HepG2 (cell line): Measurements from ENCODE around the gene PSMB10.

ENCODE experiments used
- HCFC1 ChIP-seq: fragments of 150-350 bp; IDR thresholded peaks from 2 replicates; pipeline ENCODE4 v1.6.1; 2014; ENCODE audit warnings: low read depth, low read length
- NR1H2 ChIP-seq: sonication (generic); formaldehyde crosslinking; IDR thresholded peaks from 2 replicates; pipeline ENCODE4 v1.8.1; 2022; ENCODE audit warnings: low read depth, missing genetic modification reagents, borderline replicate concordance
- POLR2G ChIP-seq: fragments of 200-400 bp; formaldehyde crosslinking; IDR thresholded peaks from 2 replicates; pipeline ENCODE4 v1.6.1; 2018; ENCODE audit warnings: mild to moderate bottlenecking, low read depth, low read length, moderate library complexity
- SIN3A ChIP-seq: IDR thresholded peaks from 2 replicates; pipeline ENCODE4 v1.6.1; 2011; ENCODE audit warnings: low read depth, mild to moderate bottlenecking, control low read depth, low read length, borderline replicate concordance
- YEATS4 ChIP-seq: sonication (generic); formaldehyde crosslinking; IDR thresholded peaks from 2 replicates; pipeline ENCODE4 v1.4.0; 2020; ENCODE audit warnings: missing genetic modification reagents, borderline replicate concordance
- ZBTB21 ChIP-seq: sonication (generic); formaldehyde crosslinking; IDR thresholded peaks from 2 replicates; pipeline ENCODE4 v1.4.0; 2020; ENCODE audit warnings: missing genetic modification reagents
- ZBTB49 ChIP-seq: sonication (generic); formaldehyde crosslinking; IDR thresholded peaks from 2 replicates; pipeline ENCODE4 v1.4.0; 2020; ENCODE audit warnings: missing genetic modification reagents, borderline replicate concordance
- TF ChIP-seq, protein P1 (sequence below): sonication (generic); formaldehyde crosslinking; IDR thresholded peaks from 2 replicates; pipeline ENCODE4 v1.5.0; 2020; ENCODE audit warnings: missing genetic modification reagents

GRCh38 chr16:67975321-67976105 is 38.9 kb upstream of the PSMB10 start:
- TF ChIP-seq SIN3A, result no peak
- no peak for TF ChIP-seq ZBTB49 (CRISPR knock-in tag)
- TF ChIP-seq POLR2G, result no peak
- TF ChIP-seq, protein P1, sequence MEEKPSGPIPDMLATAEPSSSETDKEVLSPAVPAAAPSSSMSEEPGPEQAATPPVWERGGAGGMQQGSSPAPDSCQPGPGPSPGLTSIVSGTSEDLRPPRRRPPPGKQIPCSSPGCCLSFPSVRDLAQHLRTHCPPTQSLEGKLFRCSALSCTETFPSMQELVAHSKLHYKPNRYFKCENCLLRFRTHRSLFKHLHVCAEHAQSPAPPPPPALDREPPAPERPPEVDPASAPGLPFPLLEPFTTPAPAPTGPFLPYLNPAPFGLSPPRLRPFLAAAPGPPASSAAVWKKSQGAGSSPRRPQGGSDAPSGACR (CRISPR knock-in tag), result no peak
- no peak for TF ChIP-seq HCFC1
- no peak for TF ChIP-seq ZBTB21 (CRISPR knock-in tag)
- no peak for TF ChIP-seq YEATS4
- no peak for TF ChIP-seq NR1H2 (CRISPR knock-in tag)
